Astrocyte of the spinal cord (primary cell): Measurements from ENCODE around the gene SNX25.

Source experiments
- DNase-seq: peaks from one replicate; pipeline ENCODE4 v3.0.0; 2011; ENCODE audit warnings: low read depth, low spot score
- H3K4me3 ChIP-seq: 2 replicates; pipeline ENCODE4 v1.5.1; 2011; ENCODE audit warnings: low read depth, mild to moderate bottlenecking, low read length, moderate library complexity
- CTCF ChIP-seq: IDR thresholded peaks from 2 replicates; pipeline ENCODE4 v1.5.1; 2012; ENCODE audit warnings: low read depth, mild to moderate bottlenecking, low read length, inconsistent platforms
- in situ Hi-C: cut with HindIII; loops from 2 replicates; pipeline ENCODE4 v1.10.0; 2017; ENCODE audit warnings: low sequenced_read_pairs

Gene SNX25

GRCh38 chr4:185408432-185408831, 199.0 kb downstream of the SNX25 start:
- no peak overlapping the region for H3K4me3 ChIP-seq
- in situ Hi-C loops, result no loop called here
- no peak for TF ChIP-seq CTCF
- DNase-seq, result no peak

GRCh38 chr4:185411849-185412248, 202.5 kb downstream of the SNX25 start:
- DNase-seq, result no peak
- in situ Hi-C loops, result no loop called here
- no peak for TF ChIP-seq CTCF
- H3K4me3 ChIP-seq, result no peak overlapping the region

- DNase-seq, result no peak
- TF ChIP-seq CTCF, result no peak
- H3K4me3 ChIP-seq, result no peak overlapping the region
- in situ Hi-C loops, result no loop called here
Measured at GRCh38 chr4:185412412-185412811, 203.0 kb downstream of the SNX25 start.
